GM12892 (cell line): ENCODE results near the gene CFAP52.

Experiments
- POLR2A ChIP-seq: IDR thresholded peaks from 2 replicates; pipeline ENCODE4 v1.6.1; 2011; ENCODE audit warnings: low read depth, low read length, control low read depth
- POLR2AphosphoS5 ChIP-seq: IDR thresholded peaks from 2 replicates; pipeline ENCODE4 v1.6.1; 2011; ENCODE audit warnings: low read depth, low read length, control low read depth

- TF ChIP-seq POLR2A (peak; percentile 61; the same call in 1 of the 2 replicates), POLR2AphosphoS5 (0 out of 2 replicates have a peak, but pooled peaks have one; percentile 48)
Measured at GRCh38 chr17:9575381-9576101, 901 bp upstream of the CFAP52 start, which contains the start of gene STX8.
